IMR-90 (cell line): ENCODE results near the gene TDRD12. TPM values are rescaled to one million over a fixed set of nuclear protein-coding genes. Genes with fewer than 3 reads are reported as not detected.
A peak's percentile ranks its signal among the peaks of the same experiment; 100 is the strongest.

Source experiments
- ATAC-seq: fragments of 200-7000 bp; cut with Tn5 transposase; 2 replicates; pipeline ENCODE4 v1.9.1; 2020; ENCODE audit warnings: low read depth, mild to moderate bottlenecking, moderate library complexity
- BruUV-seq: library from RNA; stranded (reverse); fragments of 400-500 nt; replicated peaks from 2 replicates; lab custom pipeline; 2021; lab: Mats Ljungman, UMichigan
- CTCF ChIA-PET: fragments of 300-600 bp; formaldehyde crosslinking; extraction: SDS; loops from one replicate; lab custom pipeline; 2021; ENCODE audit warnings: antibody characterized with exemption; lab: Yijun Ruan, JAX
- POLR2A ChIA-PET: fragments of 300-600 bp; sonication (Branson Sonifier 250); formaldehyde crosslinking; loops from one replicate; lab custom pipeline; 2022; ENCODE audit warnings: antibody characterized with exemption; ENCODE audit not compliant: unreplicated experiment; lab: Charles Lee
- DNase-seq: peaks from one replicate; pipeline ENCODE4 v3.0.0; 2013
- H2AFZ ChIP-seq: replicated peaks from 2 replicates; pipeline ENCODE3; 2013; ENCODE audit warnings: low read length, mild to moderate bottlenecking; ENCODE audit not compliant: poor library complexity
- H2AK5ac ChIP-seq: 2 replicates; pipeline ENCODE4 v1.6.1; 2013; ENCODE audit warnings: low read depth, low read length, inconsistent platforms
- H2AK9ac ChIP-seq: replicated peaks from 2 replicates; pipeline ENCODE3; 2013; ENCODE audit warnings: mild to moderate bottlenecking, low read depth, low read length, moderate library complexity; ENCODE audit not compliant: poor library complexity
- H2BK120ac ChIP-seq: 2 replicates; pipeline ENCODE4 v1.6.1; 2013; ENCODE audit warnings: low read depth, low read length, inconsistent platforms
- H2BK15ac ChIP-seq: 3 replicates; pipeline ENCODE4 v1.6.1; 2013; ENCODE audit warnings: low read depth, low read length, inconsistent platforms
- H2BK20ac ChIP-seq: 2 replicates; pipeline ENCODE4 v1.6.1; 2013; ENCODE audit warnings: low read depth, mild to moderate bottlenecking, inconsistent platforms, low read length, moderate library complexity
- H2BK5ac ChIP-seq: 2 replicates; pipeline ENCODE4 v1.6.1; 2013; ENCODE audit warnings: mild to moderate bottlenecking, low read depth, low read length, inconsistent platforms; ENCODE audit not compliant: poor library complexity, severe bottlenecking
- H3K14ac ChIP-seq: replicated peaks from 2 replicates; pipeline ENCODE4 v1.6.1; 2013; ENCODE audit warnings: low read depth, low read length, inconsistent platforms
- H3K18ac ChIP-seq: 2 replicates; pipeline ENCODE4 v1.6.1; 2013; ENCODE audit warnings: low read depth, low read length, control low read depth
- H3K23ac ChIP-seq: 2 replicates; pipeline ENCODE4 v1.6.1; 2013; ENCODE audit warnings: low read depth, low read length, inconsistent platforms
- H3K27ac ChIP-seq: 2 replicates; pipeline ENCODE4 v1.5.1; 2013; ENCODE audit warnings: mild to moderate bottlenecking, control low read depth, low read length; ENCODE audit not compliant: insufficient read depth
- H3K27me3 ChIP-seq: 2 replicates; pipeline ENCODE4 v1.6.1; 2013; ENCODE audit warnings: low read length; ENCODE audit not compliant: control insufficient read depth, insufficient read depth
- H3K36me3 ChIP-seq: 2 replicates; pipeline ENCODE4 v1.6.1; 2013; ENCODE audit warnings: low read length, mixed read lengths; ENCODE audit not compliant: control insufficient read depth, insufficient read depth
- H3K4ac ChIP-seq: 2 replicates; pipeline ENCODE4 v1.6.1; 2013; ENCODE audit warnings: low read depth, low read length, inconsistent platforms
- H3K4me1 ChIP-seq: 2 replicates; pipeline ENCODE4 v1.6.1; 2013; ENCODE audit warnings: low read length, mixed read lengths; ENCODE audit not compliant: control insufficient read depth, insufficient read depth
- H3K4me2 ChIP-seq: 2 replicates; pipeline ENCODE4 v1.6.1; 2013; ENCODE audit warnings: low read depth, mild to moderate bottlenecking, control low read depth, low read length, moderate library complexity
- H3K4me3 ChIP-seq: 2 replicates; pipeline ENCODE4 v1.5.1; 2013; ENCODE audit warnings: low read depth, mild to moderate bottlenecking, control low read depth, low read length, moderate library complexity; ENCODE audit not compliant: insufficient read depth
- H3K56ac ChIP-seq: 2 replicates; pipeline ENCODE4 v1.6.1; 2013; ENCODE audit warnings: low read length, inconsistent platforms; ENCODE audit not compliant: insufficient read depth; ENCODE audit errors: extremely low read depth
- H3K79me1 ChIP-seq, 2 experiments: 2 replicates each; pipeline ENCODE4 v1.6.1; 2013; ENCODE audit warnings: low read length in 2 of 2, inconsistent platforms in 1 of 2, low read depth in 1 of 2
- H3K9ac ChIP-seq: 2 replicates; pipeline ENCODE4 v1.6.1; 2013; ENCODE audit warnings: low read depth, low read length, control low read depth
- H3K9me1 ChIP-seq: 2 replicates; pipeline ENCODE4 v1.6.1; 2013; ENCODE audit warnings: low read length, inconsistent platforms; ENCODE audit not compliant: insufficient read depth
- H3K9me3 ChIP-seq: 2 replicates; pipeline ENCODE4 v1.6.1; 2013; ENCODE audit warnings: low read length; ENCODE audit not compliant: control insufficient read depth, insufficient read depth
- H4K20me1 ChIP-seq: 2 replicates; pipeline ENCODE4 v1.6.1; 2013; ENCODE audit warnings: low read length, inconsistent platforms; ENCODE audit not compliant: insufficient read depth
- H4K5ac ChIP-seq: 2 replicates; pipeline ENCODE4 v1.6.1; 2013; ENCODE audit warnings: mild to moderate bottlenecking, low read depth, low read length, control low read depth
- H4K8ac ChIP-seq, 2 experiments: 2 replicates each; pipeline ENCODE4 v1.6.1; 2013; ENCODE audit warnings: low read depth in 2 of 2, low read length in 2 of 2, control low read depth in 1 of 2, inconsistent platforms in 1 of 2
- H4K91ac ChIP-seq: 2 replicates; pipeline ENCODE4 v1.6.1; 2013; ENCODE audit warnings: low read depth, low read length, inconsistent platforms; ENCODE audit not compliant: insufficient read depth
- BHLHE40 ChIP-seq: fragments of 150-350 bp; IDR thresholded peaks from 2 replicates; pipeline ENCODE4 v1.6.1; 2016; ENCODE audit warnings: mild to moderate bottlenecking, low read depth, low read length
- CEBPB ChIP-seq: IDR thresholded peaks from 2 replicates; pipeline ENCODE4 v1.6.1; 2012; ENCODE audit warnings: low read depth, low read length, improper control_type of control experiment
- CHD1 ChIP-seq: IDR thresholded peaks from 2 replicates; pipeline ENCODE4 v1.6.1; 2012; ENCODE audit warnings: low read depth, low read length, improper control_type of control experiment
- FOS ChIP-seq: fragments of 150-350 bp; IDR thresholded peaks from 2 replicates; pipeline ENCODE4 v1.6.1; 2016; ENCODE audit warnings: low read depth, low read length
- MAFK ChIP-seq: IDR thresholded peaks from 2 replicates; pipeline ENCODE4 v1.6.1; 2012; ENCODE audit warnings: low read depth, low read length, improper control_type of control experiment
- MAZ ChIP-seq: IDR thresholded peaks from 2 replicates; pipeline ENCODE4 v1.6.1; 2012; ENCODE audit warnings: low read depth, mild to moderate bottlenecking, low read length, improper control_type of control experiment, moderate library complexity, borderline replicate concordance
- MXI1 ChIP-seq: IDR thresholded peaks from 2 replicates; pipeline ENCODE4 v1.6.1; 2012; ENCODE audit warnings: low read depth, mild to moderate bottlenecking, low read length, moderate library complexity, borderline replicate concordance
- NFE2L2 ChIP-seq: fragments of 150-350 bp; IDR thresholded peaks from 2 replicates; pipeline ENCODE4 v1.6.1; 2016; ENCODE audit warnings: low read depth, mild to moderate bottlenecking, low read length
- POLR2A ChIP-seq: IDR thresholded peaks from 2 replicates; pipeline ENCODE4 v1.6.1; 2012; ENCODE audit warnings: mild to moderate bottlenecking, low read depth, low read length
- RAD21 ChIP-seq: IDR thresholded peaks from 2 replicates; pipeline ENCODE4 v1.6.1; 2012; ENCODE audit warnings: low read length, improper control_type of control experiment
- RCOR1 ChIP-seq: IDR thresholded peaks from 2 replicates; pipeline ENCODE4 v1.6.1; 2012; ENCODE audit warnings: mild to moderate bottlenecking, low read length, improper control_type of control experiment; ENCODE audit not compliant: insufficient replicate concordance
- RFX5 ChIP-seq: IDR thresholded peaks from 2 replicates; pipeline ENCODE4 v1.8.0; 2012; ENCODE audit warnings: low read depth, mild to moderate bottlenecking, low read length, moderate library complexity
- SMC3 ChIP-seq: fragments of 150-350 bp; IDR thresholded peaks from 2 replicates; pipeline ENCODE4 v1.6.1; 2016; ENCODE audit warnings: low read depth, mild to moderate bottlenecking, antibody characterized with exemption, low read length, moderate library complexity
- WGBS, 2 experiments: methylation state at CpG; one replicate each; pipeline versions ENCODE4 v1.1.5 to v1.1.7; 2013; ENCODE audit warnings: missing lambda C conversion rate in 2 of 2; ENCODE audit not compliant: insufficient read length in 1 of 2; ENCODE audit errors: extremely low coverage in 2 of 2; 5-methylcytosine and 5-hydroxymethylcytosine counted together
- dilution Hi-C: fragments of 300-500 bp; cut with HindIII; formaldehyde crosslinking; loops from one replicate; pipeline ENCODE4 v1.14.3; 2018; ENCODE audit warnings: low sequenced_read_pairs; ENCODE audit not compliant: unreplicated experiment
- in situ Hi-C: fragments of 300-500 bp; cut with MboI; formaldehyde crosslinking; loops from 3 replicates; pipeline ENCODE4 v1.14.3; 2019; ENCODE audit warnings: low sequenced_read_pairs, inconsistent platforms, mixed read lengths
- intact Hi-C: fragments of 100-400 bp; cut with micrococcal nuclease; formaldehyde crosslinking; loops from 2 replicates; pipeline ENCODE4 v1.10.0; 2022
- polyA plus RNA-seq, 3 experiments: library from polyadenylated mRNA; depleted of rRNA; stranded (reverse); fragments of >200 nt; gene quantifications; 2 replicates each; pipeline ENCODE4 v1.2.3, GENCODE V29; 2012; ENCODE audit warnings: low replicate concordance in 1 of 3
- total RNA-seq: library from RNA; depleted of rRNA; stranded (reverse); fragments of >200 nt; gene quantifications from 2 replicates; pipeline ENCODE4 v1.2.3, GENCODE V29; 2012
- TF ChIP-seq, protein P1 (sequence below): fragments of 150-350 bp; IDR thresholded peaks from 2 replicates; pipeline ENCODE4 v1.6.1; 2016; ENCODE audit warnings: low read depth, mild to moderate bottlenecking, low read length, moderate library complexity, borderline replicate concordance
- TF ChIP-seq, protein P2 (sequence below): fragments of 150-350 bp; IDR thresholded peaks from 2 replicates; pipeline ENCODE4 v1.6.1; 2017; ENCODE audit warnings: mild to moderate bottlenecking, antibody characterized with exemption, low read length, low read depth

The TDRD12 gene
- total and polyA plus RNA-seq, 2 of the 4 experiments (the other 2 are of a cell fraction), result under 0.01 to 0.07 TPM

- H3K9me1 ChIP-seq, result peaks cover 12% of the 10 kb centered on the region
- ChIA-PET CTCF (no interaction called here), POLR2A (no interaction called here)
- H3K18ac ChIP-seq, result no peak overlapping the region
- no peak overlapping the region for H3K23ac ChIP-seq
- no peak overlapping the region for H2BK15ac ChIP-seq
- H3K27me3 ChIP-seq, result peaks cover 34% of the 10 kb centered on the region
- H4K5ac ChIP-seq, result no peak overlapping the region
- dilution Hi-C loops, result no loop called here
- in situ Hi-C loops, result no loop called here
- H3K79me1 ChIP-seq, result peaks cover 22 to 29% of the 10 kb centered on the region in 2 experiments
- no peak for DNase-seq
- H3K14ac ChIP-seq, result no peak overlapping the region
- ATAC-seq, result no peak
- H3K9ac ChIP-seq, result no peak overlapping the region
- H3K9me3 ChIP-seq, result no peaks in the 10 kb centered on the region
- H2BK120ac ChIP-seq, result no peak overlapping the region
- H3K4ac ChIP-seq, result no peak overlapping the region
- H2AK5ac ChIP-seq, result no peak overlapping the region
- intact Hi-C loops, result no loop called here
- H4K20me1 ChIP-seq, result peaks cover 27% of the 10 kb centered on the region
- no peaks in the 10 kb centered on the region for H3K36me3 ChIP-seq
- TF ChIP-seq SMC3 (no peak), MXI1 (no peak), RCOR1 (no peak), MAZ (no peak), CEBPB (no peak), CHD1 (no peak), NFE2L2 (no peak), MAFK (no peak), RFX5 (no peak), POLR2A (no peak), FOS (no peak), BHLHE40 (no peak), RAD21 (no peak)
- TF ChIP-seq, protein P1, sequence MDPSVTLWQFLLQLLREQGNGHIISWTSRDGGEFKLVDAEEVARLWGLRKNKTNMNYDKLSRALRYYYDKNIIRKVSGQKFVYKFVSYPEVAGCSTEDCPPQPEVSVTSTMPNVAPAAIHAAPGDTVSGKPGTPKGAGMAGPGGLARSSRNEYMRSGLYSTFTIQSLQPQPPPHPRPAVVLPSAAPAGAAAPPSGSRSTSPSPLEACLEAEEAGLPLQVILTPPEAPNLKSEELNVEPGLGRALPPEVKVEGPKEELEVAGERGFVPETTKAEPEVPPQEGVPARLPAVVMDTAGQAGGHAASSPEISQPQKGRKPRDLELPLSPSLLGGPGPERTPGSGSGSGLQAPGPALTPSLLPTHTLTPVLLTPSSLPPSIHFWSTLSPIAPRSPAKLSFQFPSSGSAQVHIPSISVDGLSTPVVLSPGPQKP, result no peak
- TF ChIP-seq, protein P2, sequence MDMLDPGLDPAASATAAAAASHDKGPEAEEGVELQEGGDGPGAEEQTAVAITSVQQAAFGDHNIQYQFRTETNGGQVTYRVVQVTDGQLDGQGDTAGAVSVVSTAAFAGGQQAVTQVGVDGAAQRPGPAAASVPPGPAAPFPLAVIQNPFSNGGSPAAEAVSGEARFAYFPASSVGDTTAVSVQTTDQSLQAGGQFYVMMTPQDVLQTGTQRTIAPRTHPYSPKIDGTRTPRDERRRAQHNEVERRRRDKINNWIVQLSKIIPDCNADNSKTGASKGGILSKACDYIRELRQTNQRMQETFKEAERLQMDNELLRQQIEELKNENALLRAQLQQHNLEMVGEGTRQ, result no peak
- no peak overlapping the region for H4K8ac ChIP-seq
- no peak overlapping the region for H4K91ac ChIP-seq
- H2BK20ac ChIP-seq, result no peak overlapping the region
- peak overlapping the region; percentile 57; the same call in 1 of the 2 replicates for H3K4me3 ChIP-seq
- H3K27ac ChIP-seq, result no peak overlapping the region
- peak overlapping the region; percentile 99 for H2AFZ ChIP-seq
- H2BK5ac ChIP-seq, result no peak overlapping the region
- 5% methylated on average over 70 of the region's 93 CpGs; no CpG with 5 or more reads in 1 of the 2 experiments for WGBS, 2 experiments
- H2AK9ac ChIP-seq, result no peak overlapping the region
- peaks cover 8% of the 10 kb centered on the region; the same call in 1 of the 2 replicates for H3K4me1 ChIP-seq
- no TSS peak for BruUV-seq
- H3K56ac ChIP-seq, result no peak overlapping the region
- peak overlapping the region; percentile 91 for H3K4me2 ChIP-seq
These were observed 43.2 kb upstream of the TDRD12 start for GRCh38 chr19:32676186-32676894.
